Right forelimb (tissue), 1 donor: ENCODE data around the gene ANXA8.
"Not testable (repeated sequence)": the region's sequence is repeated elsewhere in the genome, so short reads cannot be mapped to it uniquely, and the experiment has no call there.

Experiments
- DNase-seq: peaks from one replicate; pipeline ENCODE4 v3.0.0-alpha.2; 2018

The ANXA8 gene

DNA sequence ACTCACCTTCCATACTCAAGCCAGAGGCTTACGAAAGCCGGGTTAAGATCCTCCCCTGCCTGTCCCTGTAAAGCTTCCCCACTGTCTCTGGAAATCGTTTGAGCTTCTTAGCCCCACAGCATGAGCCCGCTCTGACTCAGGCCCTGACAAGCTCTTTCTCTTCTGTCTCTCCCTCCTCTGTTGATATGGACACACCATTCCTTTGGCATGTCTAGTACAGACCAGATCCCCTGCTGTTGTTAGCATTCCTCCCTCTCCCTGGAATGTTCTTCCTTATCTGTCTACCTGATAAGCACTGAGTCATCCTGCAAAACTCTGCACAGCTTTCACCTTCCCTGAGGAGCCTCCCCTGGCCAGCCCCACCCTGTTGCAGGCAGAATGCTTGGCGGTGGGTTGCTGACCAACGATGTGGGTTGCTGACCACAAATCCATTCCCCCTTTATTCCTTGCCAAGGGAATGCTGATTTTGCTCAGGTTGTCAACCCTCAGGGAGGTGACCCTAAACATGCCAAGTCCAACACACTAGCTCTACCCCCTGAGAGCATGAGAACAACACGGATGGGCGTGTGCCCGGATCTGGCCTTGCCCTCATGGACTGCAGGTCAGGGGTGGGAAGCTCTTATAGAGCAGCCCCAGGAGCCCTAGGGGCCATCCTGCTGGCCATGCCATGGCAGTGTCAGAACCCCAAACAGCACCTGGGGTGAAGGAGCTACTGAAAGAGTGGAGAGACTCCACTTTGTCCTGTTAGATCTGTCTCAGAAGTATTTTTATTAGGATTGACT lies 21.1 kb downstream of the ANXA8 start:
- DNase-seq, result not testable (repeated sequence)

DNA sequence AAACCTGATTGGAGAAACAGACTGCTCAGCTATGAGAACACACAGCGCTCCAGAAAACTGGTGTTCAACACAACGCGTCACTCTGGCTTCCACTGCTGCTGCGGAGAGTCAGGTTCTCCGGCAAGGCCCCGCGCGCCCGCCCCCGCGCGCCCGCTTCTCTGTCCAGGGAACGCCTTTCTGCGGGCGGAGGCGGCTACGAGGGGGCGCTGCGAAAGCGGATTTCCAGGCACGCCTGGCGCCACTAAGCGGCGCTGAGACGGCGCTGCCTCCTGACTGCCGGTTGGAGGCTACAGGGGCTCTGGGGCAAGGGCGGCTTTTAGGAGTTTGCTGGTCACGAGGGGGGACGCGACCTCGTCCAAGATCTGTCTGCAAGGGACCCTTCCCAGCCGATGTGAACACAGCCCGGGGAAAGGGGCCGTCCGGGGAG lies 22.6 kb downstream of the ANXA8 start:
- DNase-seq, result peak; percentile 73

DNA sequence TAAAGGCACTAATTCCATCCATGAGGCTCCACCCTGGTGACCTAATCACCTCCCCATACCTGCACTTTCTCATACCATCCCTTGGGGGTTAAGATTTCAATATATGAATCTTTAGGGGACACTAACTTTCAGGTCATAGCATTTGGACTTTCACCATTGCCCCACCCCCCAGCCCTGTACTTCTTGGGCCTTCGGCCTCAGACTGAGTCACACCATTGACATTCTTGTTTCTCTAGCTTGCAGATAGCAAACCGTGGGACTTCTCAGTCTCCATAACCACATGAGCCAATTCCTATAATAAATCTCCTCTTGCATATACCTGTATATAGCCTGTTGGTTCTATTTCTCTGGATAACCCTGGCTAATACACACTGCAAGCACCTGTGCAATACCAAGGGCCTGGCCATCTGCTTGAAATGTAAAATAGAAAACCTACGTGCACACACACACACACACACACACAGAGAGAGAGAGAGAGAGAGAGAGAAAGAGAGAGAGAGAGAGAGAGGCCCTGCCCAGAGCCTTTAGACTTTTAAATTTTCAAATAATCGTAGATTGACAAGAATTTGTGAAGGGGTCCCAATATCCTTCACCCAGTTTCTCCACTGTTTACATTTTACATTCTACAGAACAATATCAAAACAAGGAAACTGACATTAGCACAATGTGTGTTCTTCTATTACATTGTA lies 25.3 kb downstream of the ANXA8 start:
- peak; percentile 32 for DNase-seq

DNA sequence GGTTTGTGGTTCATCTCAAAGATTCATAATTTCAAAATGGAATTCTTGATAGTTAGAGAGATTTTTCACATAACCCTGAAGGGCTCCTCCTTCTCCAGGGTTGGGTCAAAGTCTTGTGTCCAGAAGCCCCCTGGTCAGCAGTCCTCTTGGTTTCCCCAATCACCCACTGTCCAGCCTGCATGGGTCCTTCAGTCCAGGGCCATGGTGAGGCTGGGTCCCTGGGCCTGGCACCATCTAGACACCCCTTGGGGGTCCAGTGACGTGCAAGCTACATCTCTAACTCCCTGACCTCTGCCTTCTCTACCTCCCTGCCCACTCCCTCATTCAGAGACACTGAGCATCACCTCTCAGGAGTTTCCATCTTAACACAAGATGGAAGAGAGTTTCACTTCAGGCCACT lies 26.1 kb downstream of the ANXA8 start:
- no peak for DNase-seq

- no peak for DNase-seq
Measured at GRCh38 chr10:47457528-47457820, 26.4 kb downstream of the ANXA8 start.

DNA sequence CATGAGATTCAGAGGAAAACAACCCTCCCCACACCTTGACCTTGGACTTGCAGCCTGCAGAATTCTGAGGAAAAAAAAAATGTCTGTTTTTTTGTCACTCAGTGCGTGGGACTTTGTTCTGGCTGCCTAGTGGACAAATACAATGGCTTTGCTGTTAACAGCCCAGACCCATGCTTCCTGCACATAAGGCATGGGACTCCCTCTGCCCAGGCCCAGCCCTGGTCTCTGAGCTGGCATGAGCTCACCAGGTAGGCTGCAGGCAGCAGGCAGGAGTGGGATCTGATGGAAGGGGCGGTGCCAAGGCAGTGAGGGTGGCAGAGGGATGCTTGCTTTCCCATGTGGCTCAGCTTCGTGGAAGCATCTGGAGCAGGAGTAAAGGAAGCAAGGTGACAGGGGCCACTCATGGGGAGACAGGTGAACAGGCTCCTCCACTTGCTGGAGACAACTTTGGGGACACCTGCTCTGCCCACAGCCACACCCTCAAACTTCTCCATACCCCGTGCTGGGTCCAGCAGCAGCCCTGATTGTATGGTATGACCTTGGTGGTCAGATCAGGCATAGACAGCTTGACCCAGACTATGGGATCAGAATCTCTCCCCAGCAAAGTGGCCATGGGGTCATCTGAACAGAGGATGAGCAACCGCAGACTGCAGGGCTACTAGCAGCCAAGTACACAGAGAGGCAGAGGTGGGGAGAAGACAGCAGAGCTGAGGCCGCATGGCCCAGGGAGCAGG lies 27.0 kb downstream of the ANXA8 start:
- no peak for DNase-seq

- DNase-seq, result peak; percentile 36
Measured at GRCh38 chr10:47456079-47456785, 27.7 kb downstream of the ANXA8 start.

- DNase-seq, result peak; percentile 25
Measured at GRCh38 chr10:47455350-47456078, 28.4 kb downstream of the ANXA8 start.

GRCh38 chr10:47454780-47455058 lies 29.2 kb downstream of the ANXA8 start:
- no peak for DNase-seq

GRCh38 chr10:47454008-47454779 lies 29.7 kb downstream of the ANXA8 start:
- DNase-seq, result peak; percentile 31

DNA sequence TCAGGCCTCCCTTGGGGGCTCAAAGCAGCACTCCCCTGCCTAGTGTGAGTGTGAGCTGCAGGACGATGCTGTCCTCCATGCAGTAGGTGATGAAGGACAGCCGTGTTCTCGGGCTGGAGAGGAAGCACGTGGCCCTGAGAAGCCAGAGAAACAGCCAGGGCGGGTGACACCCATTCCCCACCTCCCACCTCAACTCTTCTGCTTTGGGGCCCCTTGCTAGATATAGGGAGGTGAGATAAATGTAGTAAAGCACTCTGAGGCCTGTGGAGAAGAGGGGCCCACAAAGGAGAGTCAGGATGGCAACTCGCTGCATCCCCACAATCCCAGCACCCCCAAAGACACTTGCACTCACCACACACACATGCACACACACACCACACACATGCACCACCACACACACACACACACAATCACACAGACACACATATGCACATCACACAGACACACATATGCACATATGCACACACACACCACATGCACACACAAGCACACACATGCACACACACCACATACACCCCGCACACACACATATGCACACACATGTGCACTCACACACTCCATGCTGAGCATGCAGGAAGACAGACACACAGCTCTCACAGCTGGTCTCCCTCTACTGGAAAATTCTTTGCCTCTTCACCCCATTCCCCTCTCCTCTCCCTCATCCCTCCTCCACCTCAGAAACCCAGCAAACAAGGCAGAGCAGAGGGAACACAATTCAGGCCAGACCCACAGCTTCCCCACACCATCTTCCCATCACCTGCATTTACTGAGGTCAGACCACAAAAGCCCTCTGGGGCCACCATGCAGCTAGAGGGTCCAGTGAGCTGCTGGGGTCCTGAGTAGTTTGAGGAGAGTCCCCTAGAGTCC lies 30.5 kb downstream of the ANXA8 start:
- peak; percentile 31 for DNase-seq

GRCh38 chr10:47452495-47453140 lies 31.3 kb downstream of the ANXA8 start:
- DNase-seq, result no peak

GRCh38 chr10:47451998-47452494 lies 31.9 kb downstream of the ANXA8 start:
- DNase-seq, result no peak

- DNase-seq, result no peak
Measured at GRCh38 chr10:47451273-47451997, 32.5 kb downstream of the ANXA8 start.

GRCh38 chr10:47450442-47450841 lies 33.5 kb downstream of the ANXA8 start:
- no peak for DNase-seq

DNA sequence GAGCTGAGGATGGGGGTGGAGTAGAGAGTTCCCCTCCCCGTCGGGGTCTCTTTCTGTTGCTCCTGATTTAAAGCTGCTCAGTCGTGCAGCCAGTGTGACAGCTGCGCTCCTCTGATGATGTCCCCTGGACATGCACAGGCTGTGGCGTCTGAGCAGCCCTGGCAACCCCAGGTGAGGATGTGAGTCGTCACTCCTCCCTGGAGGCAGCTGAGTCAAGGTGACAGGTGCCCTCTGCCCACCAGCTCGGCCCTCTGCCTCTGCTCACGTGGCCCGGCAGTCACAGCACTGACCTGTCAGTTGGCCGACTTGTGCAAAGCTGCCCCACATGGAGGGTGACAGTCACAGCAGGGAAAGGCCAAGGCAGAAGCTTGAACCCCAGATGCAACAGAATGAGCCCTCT lies 33.9 kb downstream of the ANXA8 start:
- DNase-seq, result no peak

DNA sequence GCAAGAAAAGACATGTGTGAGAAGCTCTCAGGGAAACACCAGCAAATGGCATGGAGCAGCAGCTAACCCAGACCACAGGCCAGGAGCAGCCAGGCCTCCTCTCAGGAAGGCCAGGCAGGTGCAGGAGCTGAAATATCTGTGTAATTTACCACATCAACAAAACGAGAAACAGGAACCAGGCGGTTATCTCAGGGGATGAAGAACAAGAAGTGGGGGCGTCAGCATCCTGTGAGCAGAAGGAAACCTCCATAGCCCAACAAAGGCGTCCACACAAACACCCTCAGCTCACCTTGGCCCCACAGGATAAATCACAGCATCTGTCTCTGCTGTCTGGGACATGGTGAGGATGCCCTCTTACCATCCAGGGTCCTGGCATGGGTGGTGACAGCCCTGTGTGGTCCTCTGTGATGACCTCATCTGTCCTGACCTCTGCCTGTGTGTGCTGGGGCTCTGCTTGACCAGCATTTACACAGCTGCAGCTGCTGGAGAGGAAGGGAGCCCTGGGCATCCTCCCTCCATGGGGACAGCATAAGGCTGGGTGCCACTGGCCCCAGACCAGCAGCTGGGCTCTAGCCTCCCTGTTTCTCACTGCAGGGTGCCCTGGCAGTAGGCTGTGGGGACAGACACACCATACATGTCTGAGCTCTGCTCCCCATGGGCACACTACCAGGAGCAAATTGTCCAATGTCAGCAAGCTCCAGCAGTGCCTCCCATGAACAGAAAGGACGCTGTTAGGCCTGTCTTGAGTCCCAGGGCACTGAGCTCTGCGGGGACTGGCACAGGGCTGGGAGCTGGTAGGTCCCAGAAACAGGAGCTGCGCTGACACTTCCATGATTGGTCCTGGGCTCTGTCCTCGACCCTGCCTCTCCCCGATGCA lies 34.6 kb downstream of the ANXA8 start:
- no peak for DNase-seq

- DNase-seq, result no peak
Measured at GRCh38 chr10:47447705-47448104, 36.2 kb downstream of the ANXA8 start.
